LoVo (cell line): ENCODE data around the gene CCDC43.

Source experiments
- DNase-seq: peaks from one replicate; pipeline ENCODE4 v3.0.0-alpha.2; 2016; ENCODE audit warnings: low spot score

The CCDC43 gene

DNA sequence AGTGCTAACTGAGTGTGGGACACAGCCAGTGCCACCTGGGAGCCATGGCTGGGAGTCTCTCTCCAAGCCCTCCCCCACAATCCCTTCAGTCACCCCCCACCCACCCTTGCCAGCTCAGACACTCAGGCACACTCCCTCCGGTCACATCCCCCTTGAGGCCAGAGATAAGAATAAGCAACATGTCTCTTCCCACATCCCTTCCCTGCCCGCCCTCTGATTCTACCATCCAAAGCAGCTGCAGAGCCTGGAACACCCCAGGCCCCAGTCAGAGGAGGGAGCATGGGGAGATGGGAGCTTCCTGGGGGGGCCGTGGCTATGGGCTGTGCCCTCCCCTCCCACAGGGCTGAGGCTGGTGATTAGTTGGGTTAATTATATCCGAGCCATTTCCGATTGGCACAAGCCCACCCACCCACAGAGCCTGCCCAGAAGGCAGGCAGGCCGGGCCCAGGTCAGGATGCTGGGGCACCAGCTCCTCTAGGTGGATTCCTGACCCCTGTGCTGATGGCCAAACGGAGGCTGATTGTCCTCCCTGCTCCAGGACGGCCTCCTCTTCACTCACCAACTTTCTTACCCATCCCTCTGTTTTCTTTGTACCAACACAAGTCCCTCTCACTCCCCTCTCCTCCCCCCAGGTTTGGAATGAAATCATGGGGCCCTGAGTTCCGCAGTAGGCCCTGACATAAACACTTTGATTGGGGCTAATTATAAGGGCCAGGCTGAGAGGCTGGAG, 61.9 kb downstream of the CCDC43 start:
- DNase-seq = no peak
